OCI-LY1 (cell line): ENCODE data around the gene TFPI.

Experiments
- CTCF ChIP-seq: fragments of 200-600 bp; sonication (generic), shearing (Covaris generic); IDR thresholded peaks from 2 replicates; pipeline ENCODE4 v1.5.1; 2017; ENCODE audit warnings: mild to moderate bottlenecking, antibody characterized with exemption, low read length, moderate library complexity, mixed read lengths
- EZH2 ChIP-seq: fragments of 200-600 bp; sonication (generic), shearing (Covaris generic); IDR thresholded peaks from 2 replicates; pipeline ENCODE4 v1.8.0; 2017; ENCODE audit warnings: borderline replicate concordance, mixed run types, mild to moderate bottlenecking, antibody characterized with exemption, low read length, moderate library complexity, mixed read lengths

- no peak for TF ChIP-seq EZH2
- no peak for TF ChIP-seq CTCF
Measured at GRCh38 chr2:187549951-187550555, 4.2 kb downstream of the TFPI start.
